ENCODE data around the gene NDUFB2. TPM values are rescaled to one million over a fixed set of nuclear protein-coding genes. Genes with fewer than 3 reads are reported as not detected.
"Not testable (repeated sequence)": the region's sequence is repeated elsewhere in the genome, so short reads cannot be mapped to it uniquely, and the experiment has no call there.

NDUFB2 gene
- total and polyA plus RNA-seq, 8 donors = 127 to 242 (median 144) TPM

GRCh38 chr7:140688341-140688740, 8.2 kb upstream of the NDUFB2 start:
- ATAC-seq = no peak
- no peak for DNase-seq
- intact Hi-C loops (cut with DNase I) = no loop called here
- Histone ChIP-seq H3K4me3 (no peak overlapping the region), H3K36me3 (peaks cover 0 to 50% of the 10 kb centered on the region in 2 donors), H3K27me3 (no peaks in the 10 kb centered on the region), H3K27ac (no peak overlapping the region), H3K9me3 (no peaks in the 10 kb centered on the region), H3K4me1 (no peaks in the 10 kb centered on the region)
- TF ChIP-seq CTCF (IDR thresholded peaks at IDR 0.05) = no peak

GRCh38 chr7:140689199-140690152, 7.0 kb upstream of the NDUFB2 start:
- Histone ChIP-seq H3K9me3 (no peaks in the 10 kb centered on the region), H3K27me3 (no peaks in the 10 kb centered on the region), H3K27ac (no peak overlapping the region), H3K4me3 (no peak overlapping the region), H3K36me3 (peaks cover 0 to 45% of the 10 kb centered on the region in 2 donors), H3K4me1 (no peaks in the 10 kb centered on the region)
- intact Hi-C loops (cut with DNase I) = no loop called here
- DNase-seq (no peak), ATAC-seq (no peak)
- TF ChIP-seq CTCF (IDR thresholded peaks at IDR 0.05) = no peak

- DNase-seq (no peak), ATAC-seq (no peak)
- no peak for TF ChIP-seq CTCF (IDR thresholded peaks at IDR 0.05)
- no peaks in the 10 kb centered on the region for H3K27me3 ChIP-seq
- intact Hi-C loops (cut with DNase I) = no loop called here
- no peak overlapping the region for H3K4me3 ChIP-seq
- H3K4me1 ChIP-seq = peaks cover 6 to 7% of the 10 kb centered on the region in 2 donors
- no peaks in the 10 kb centered on the region for H3K9me3 ChIP-seq
- peaks cover 0 to 30% of the 10 kb centered on the region in 2 donors for H3K36me3 ChIP-seq
- no peak overlapping the region for H3K27ac ChIP-seq
Observed at GRCh38 chr7:140691376-140692045, 5.0 kb upstream of the NDUFB2 start.

- H3K4me3 ChIP-seq; intact Hi-C loops (cut with DNase I); H3K27ac ChIP-seq; ATAC-seq; H3K27me3 ChIP-seq; DNase-seq; H3K9me3 ChIP-seq: not testable (repeated sequence)
- H3K4me1 ChIP-seq = peaks cover 13 to 23% of the 10 kb centered on the region in 2 donors
- peaks cover 0 to 13% of the 10 kb centered on the region in 2 donors for H3K36me3 ChIP-seq
Observed at GRCh38 chr7:140693849-140694248, 2.7 kb upstream of the NDUFB2 start.

- no peak for TF ChIP-seq CTCF (IDR thresholded peaks at IDR 0.05)
- intact Hi-C loops (cut with DNase I) = no loop called here
- ATAC-seq = no peak
Observed at GRCh38 chr7:140694592-140694991, 1.9 kb upstream of the NDUFB2 start.

More at GRCh38 chr7:140694592-140694991, 1.9 kb upstream of the NDUFB2 start:
- Histone ChIP-seq H3K27me3 (no peaks in the 10 kb centered on the region), H3K9me3 (no peaks in the 10 kb centered on the region), H3K4me1 (peaks cover 13 to 29% of the 10 kb centered on the region in 2 donors), H3K27ac (no peak overlapping the region), H3K36me3 (peaks cover 0 to 5% of the 10 kb centered on the region in 2 donors), H3K4me3 (no peak overlapping the region)
- no peak for DNase-seq
